Liver (tissue), 9 donors: ENCODE data around the gene NGLY1. TPM values are rescaled to one million over a fixed set of nuclear protein-coding genes. Genes with fewer than 3 reads are reported as not detected.

Experiments
- DNase-seq: peaks from one replicate; pipeline ENCODE4 v3.0.0-alpha.2; 2017; ENCODE audit warnings: low spot score
- H3K27ac ChIP-seq, 2 donors: one replicate each; pipeline ENCODE4 v1.7.0; 2013; ENCODE audit warnings: inconsistent platforms in 2 of 2, low read length in 2 of 2, control low read depth in 1 of 2, low read depth in 1 of 2, mild to moderate bottlenecking in 1 of 2
- H3K27me3 ChIP-seq, 4 donors: one replicate each; pipeline versions ENCODE4 v1.6.1 to v1.7.0; 2013; ENCODE audit warnings: low read length in 3 of 4, inconsistent platforms in 1 of 4, mild to moderate bottlenecking in 1 of 4, moderate library complexity in 1 of 4; ENCODE audit not compliant: control insufficient read depth in 4 of 4, insufficient read depth in 4 of 4
- H3K36me3 ChIP-seq, 4 donors: one replicate each; pipeline versions ENCODE4 v1.6.1 to v1.7.0; 2013; ENCODE audit warnings: low read length in 3 of 4, mild to moderate bottlenecking in 3 of 4, low read depth in 1 of 4, moderate library complexity in 1 of 4; ENCODE audit not compliant: control insufficient read depth in 4 of 4, insufficient read depth in 3 of 4
- H3K4me1 ChIP-seq, 4 donors: one replicate each; pipeline versions ENCODE4 v1.6.1 to v1.7.0; 2013; ENCODE audit warnings: low read length in 3 of 4, mild to moderate bottlenecking in 3 of 4, moderate library complexity in 1 of 4; ENCODE audit not compliant: control insufficient read depth in 4 of 4, insufficient read depth in 4 of 4
- H3K4me3 ChIP-seq, 3 donors: one replicate each; pipeline versions ENCODE4 v1.6.1 to v1.7.0; 2013; ENCODE audit warnings: low read length in 3 of 3, control low read depth in 1 of 3, low read depth in 1 of 3, mild to moderate bottlenecking in 1 of 3
- H3K9ac ChIP-seq, 2 donors: one replicate each; pipeline ENCODE4 v1.7.0; 2013; ENCODE audit warnings: low read length in 2 of 2, mild to moderate bottlenecking in 2 of 2, moderate library complexity in 2 of 2, control low read depth in 1 of 2, low read depth in 1 of 2
- H3K9me3 ChIP-seq, 4 donors: one replicate each; pipeline versions ENCODE4 v1.6.1 to v1.7.0; 2013; ENCODE audit warnings: low read length in 3 of 4; ENCODE audit not compliant: control insufficient read depth in 4 of 4
- CTCF ChIP-seq: fragments of 150-350 bp; IDR thresholded peaks from 2 replicates; pipeline ENCODE4 v1.5.1; 2017; ENCODE audit warnings: improper control_type of control experiment, low read depth, low read length; ENCODE audit not compliant: missing input control
- EGR1 ChIP-seq, 2 donors: IDR thresholded peaks; 2 replicates each; pipeline ENCODE4 v1.6.1; 2016 to 2018; ENCODE audit warnings: antibody characterized with exemption in 2 of 2, low read depth in 2 of 2
- FOXA1 ChIP-seq: IDR thresholded peaks from 2 replicates; pipeline ENCODE4 v1.6.1; 2016; ENCODE audit warnings: antibody characterized with exemption
- HNF4A ChIP-seq, 2 donors: conservative IDR thresholded peaks; 2 replicates each; pipeline ENCODE4 v1.6.1; 2016; ENCODE audit warnings: antibody characterized with exemption in 2 of 2, mild to moderate bottlenecking in 2 of 2
- HNF4G ChIP-seq: IDR thresholded peaks from 2 replicates; pipeline ENCODE4 v1.6.1; 2016; ENCODE audit warnings: antibody characterized with exemption
- JUND ChIP-seq, 2 donors: IDR thresholded peaks; 2 replicates each; pipeline ENCODE4 v1.6.1; 2016; ENCODE audit warnings: antibody characterized with exemption in 2 of 2
- MAX ChIP-seq: IDR thresholded peaks from 2 replicates; pipeline ENCODE4 v1.6.1; 2016; ENCODE audit warnings: antibody characterized with exemption
- NR2F2 ChIP-seq: IDR thresholded peaks from 2 replicates; pipeline ENCODE4 v1.6.1; 2016; ENCODE audit warnings: antibody characterized with exemption
- REST ChIP-seq: IDR thresholded peaks from 2 replicates; pipeline ENCODE4 v1.6.1; 2016; ENCODE audit warnings: antibody characterized with exemption, mild to moderate bottlenecking
- RXRA ChIP-seq, 2 donors: IDR thresholded peaks; 2 replicates each; pipeline ENCODE4 v1.6.1; 2017 to 2018; ENCODE audit warnings: antibody characterized with exemption in 2 of 2, mild to moderate bottlenecking in 1 of 2
- TAF1 ChIP-seq: conservative IDR thresholded peaks from 2 replicates; pipeline ENCODE4 v1.6.1; 2016; ENCODE audit warnings: antibody characterized with exemption, mild to moderate bottlenecking
- YY1 ChIP-seq: IDR thresholded peaks from 2 replicates; pipeline ENCODE4 v1.6.1; 2016; ENCODE audit warnings: antibody characterized with exemption, mild to moderate bottlenecking
- ZBTB33 ChIP-seq: IDR thresholded peaks from 2 replicates; pipeline ENCODE4 v1.6.1; 2016; ENCODE audit warnings: antibody characterized with exemption
- WGBS: extraction: QIAGEN DNeasy Blood & Tissue Kit; methylation state at CpG from one replicate; pipeline ENCODE4 v1.1.7; 2013; 5-methylcytosine and 5-hydroxymethylcytosine counted together
- polyA plus RNA-seq, 2 donors: library from polyadenylated mRNA; stranded (reverse) in 1 of 2; unstranded in 1 of 2; fragments of 200-250 nt in 1 of 2; fragments of >200 nt in 1 of 2; fragmentation: Nextera tagmentation in 1 of 2; extraction: Ambion mirVana in 1 of 2; gene quantifications; one replicate each; pipeline versions ENCODE4 v1.2.1 to v1.2.3, GENCODE V29; 2013 to 2015
- total RNA-seq, 2 donors: library from RNA; depleted of rRNA; stranded (reverse); fragments of >200 nt; gene quantifications; one replicate each; pipeline ENCODE4 v1.2.3, GENCODE V29; 2014
- donor health status: healthy.
- donor health status: healthy.
- donor health status: healthy.
- donor health status: healthy.
- donor health status: healthy.

The NGLY1 gene
- total and polyA plus RNA-seq, 4 donors, result 13.3 to 31.5 (median 23.9) TPM

- H3K4me3 ChIP-seq, result no peak overlapping the region
- no peaks in the 10 kb centered on the region for H3K27me3 ChIP-seq
- no peaks in the 10 kb centered on the region for H3K36me3 ChIP-seq
- DNase-seq, result no peak
- H3K9me3 ChIP-seq, result no peaks in the 10 kb centered on the region
- H3K4me1 ChIP-seq, result no peaks in the 10 kb centered on the region
- TF ChIP-seq HNF4A (conservative IDR thresholded peaks at IDR 0.05) (no peak), ZBTB33 (no peak), CTCF (no peak), HNF4G (no peak), NR2F2 (no peak), MAX (no peak), REST (no peak), YY1 (no peak), RXRA (IDR thresholded peaks at IDR 0.05) (no peak), EGR1 (IDR thresholded peaks at IDR 0.05; ENCODE audit: low read depth in 2 of 2) (no peak), JUND (IDR thresholded peaks at IDR 0.05) (no peak), TAF1 (no peak), FOXA1 (no peak)
- WGBS, result 95% methylated on average over 6 of the region's 6 CpGs
- no peak overlapping the region for H3K27ac ChIP-seq
- no peak overlapping the region for H3K9ac ChIP-seq
Observed at GRCh38 chr3:25679642-25680302, 103.5 kb downstream of the NGLY1 start.

- WGBS, result 90% methylated on average over 2 of the region's 2 CpGs
- no peaks in the 10 kb centered on the region for H3K27me3 ChIP-seq
- no peak for TF ChIP-seq YY1
Observed at GRCh38 chr3:25679166-25679565, 104.1 kb downstream of the NGLY1 start.

More at GRCh38 chr3:25679166-25679565, 104.1 kb downstream of the NGLY1 start:
- no peak for DNase-seq
- Histone ChIP-seq H3K36me3 (no peaks in the 10 kb centered on the region), H3K9ac (no peak overlapping the region), H3K4me3 (no peak overlapping the region), H3K27ac (no peak overlapping the region), H3K9me3 (no peaks in the 10 kb centered on the region), H3K4me1 (no peaks in the 10 kb centered on the region)
